ENCODE data around the gene NMUR1. TPM values are rescaled to one million over a fixed set of nuclear protein-coding genes. Genes with fewer than 3 reads are reported as not detected.

The NMUR1 gene
- polyA plus RNA-seq, 2 of the 4 experiments (the other 2 are of a cell fraction), result not detected

DNA sequence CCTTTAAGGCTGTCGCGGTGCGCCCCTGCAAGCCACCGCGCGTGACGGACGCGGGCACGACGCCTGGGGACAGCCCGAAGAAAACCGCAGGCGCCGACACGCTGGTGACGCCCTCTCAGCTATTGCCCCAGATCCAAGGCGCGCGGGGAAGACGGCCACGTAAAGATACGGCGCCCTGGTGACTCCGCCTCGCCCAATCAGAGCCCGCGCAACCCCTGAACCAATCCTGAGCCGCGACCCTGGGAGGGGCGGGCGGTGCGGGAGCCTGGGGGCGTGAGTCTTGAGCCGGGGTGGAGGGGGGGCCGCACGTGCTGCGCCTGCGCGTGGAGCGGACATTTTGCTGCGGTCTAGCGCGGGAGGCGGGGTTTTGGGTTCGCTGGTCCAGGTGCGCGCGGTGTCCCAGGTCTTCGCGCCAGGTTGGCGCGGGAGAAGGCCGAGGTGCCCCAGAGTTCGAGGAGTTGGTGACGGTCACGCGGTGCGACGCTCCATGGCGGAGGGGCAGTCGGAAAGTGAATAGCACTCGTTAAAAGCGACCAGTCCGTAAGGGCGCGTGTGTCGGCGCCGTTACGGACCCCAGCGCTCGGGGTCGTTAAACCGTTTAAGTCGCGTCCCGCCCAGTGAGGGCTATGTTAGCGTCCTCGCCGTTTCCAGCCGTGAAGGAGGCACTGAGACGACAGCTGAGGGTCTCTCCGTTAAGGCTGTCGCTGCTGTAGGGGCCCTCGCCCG is 15.9 kb downstream of the NMUR1 start (continued):
- TF ChIP-seq, protein P1, sequence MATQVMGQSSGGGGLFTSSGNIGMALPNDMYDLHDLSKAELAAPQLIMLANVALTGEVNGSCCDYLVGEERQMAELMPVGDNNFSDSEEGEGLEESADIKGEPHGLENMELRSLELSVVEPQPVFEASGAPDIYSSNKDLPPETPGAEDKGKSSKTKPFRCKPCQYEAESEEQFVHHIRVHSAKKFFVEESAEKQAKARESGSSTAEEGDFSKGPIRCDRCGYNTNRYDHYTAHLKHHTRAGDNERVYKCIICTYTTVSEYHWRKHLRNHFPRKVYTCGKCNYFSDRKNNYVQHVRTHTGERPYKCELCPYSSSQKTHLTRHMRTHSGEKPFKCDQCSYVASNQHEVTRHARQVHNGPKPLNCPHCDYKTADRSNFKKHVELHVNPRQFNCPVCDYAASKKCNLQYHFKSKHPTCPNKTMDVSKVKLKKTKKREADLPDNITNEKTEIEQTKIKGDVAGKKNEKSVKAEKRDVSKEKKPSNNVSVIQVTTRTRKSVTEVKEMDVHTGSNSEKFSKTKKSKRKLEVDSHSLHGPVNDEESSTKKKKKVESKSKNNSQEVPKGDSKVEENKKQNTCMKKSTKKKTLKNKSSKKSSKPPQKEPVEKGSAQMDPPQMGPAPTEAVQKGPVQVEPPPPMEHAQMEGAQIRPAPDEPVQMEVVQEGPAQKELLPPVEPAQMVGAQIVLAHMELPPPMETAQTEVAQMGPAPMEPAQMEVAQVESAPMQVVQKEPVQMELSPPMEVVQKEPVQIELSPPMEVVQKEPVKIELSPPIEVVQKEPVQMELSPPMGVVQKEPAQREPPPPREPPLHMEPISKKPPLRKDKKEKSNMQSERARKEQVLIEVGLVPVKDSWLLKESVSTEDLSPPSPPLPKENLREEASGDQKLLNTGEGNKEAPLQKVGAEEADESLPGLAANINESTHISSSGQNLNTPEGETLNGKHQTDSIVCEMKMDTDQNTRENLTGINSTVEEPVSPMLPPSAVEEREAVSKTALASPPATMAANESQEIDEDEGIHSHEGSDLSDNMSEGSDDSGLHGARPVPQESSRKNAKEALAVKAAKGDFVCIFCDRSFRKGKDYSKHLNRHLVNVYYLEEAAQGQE (IDR thresholded peaks at IDR 0.05), result no peak
- TF ChIP-seq CBX8 (IDR thresholded peaks at IDR 0.05) (no peak), BHLHE40 (IDR thresholded peaks at IDR 0.05; ENCODE audit: low read depth, low read length) (peak; percentile 67), CHD2 (IDR thresholded peaks at IDR 0.05; ENCODE audit: low read length, partially characterized antibody) (no peak), HDAC2 (IDR thresholded peaks at IDR 0.05) (no peak), NPAS2 (CRISPR knock-in tag; IDR thresholded peaks at IDR 0.05; ENCODE audit: borderline replicate concordance) (no peak), GATA3 (IDR thresholded peaks at IDR 0.05; ENCODE audit: borderline replicate concordance) (peak; percentile 22; the same call in 1 of the 2 replicates), EP300 (IDR thresholded peaks at IDR 0.05) (no peak), JUN (IDR thresholded peaks at IDR 0.05) (peak; percentile 84 to 88), EHMT2 (IDR thresholded peaks at IDR 0.05; ENCODE audit: low read depth) (no peak), CBX2 (IDR thresholded peaks at IDR 0.05; ENCODE audit: borderline replicate concordance, low read depth) (no peak), KDM1A (IDR thresholded peaks at IDR 0.05; ENCODE audit: low read depth) (no peak), RNF2 (IDR thresholded peaks at IDR 0.05; ENCODE audit: borderline replicate concordance, low read depth) (0 out of 2 replicates have a peak, but pooled peaks have one; percentile 50), HOXB5 (CRISPR knock-in tag; IDR thresholded peaks at IDR 0.05) (no peak), ZC3H11A (IDR thresholded peaks at IDR 0.05) (no peak), NFE2L2 (conservative IDR thresholded peaks at IDR 0.05; ENCODE audit: low read length) (no peak), HOXB13 (CRISPR knock-in tag; IDR thresholded peaks at IDR 0.05; ENCODE audit: low read depth) (no peak), EHF (CRISPR knock-in tag; IDR thresholded peaks at IDR 0.05) (no peak), POLR2A (IDR thresholded peaks at IDR 0.05; ENCODE audit: low read length) (peak; percentile 91), NR3C1 (IDR thresholded peaks at IDR 0.05) (no peak), MYC (IDR thresholded peaks at IDR 0.05; ENCODE audit: borderline replicate concordance, low read length) (no peak), PHF8 (IDR thresholded peaks at IDR 0.05; ENCODE audit: borderline replicate concordance, low read depth) (peak; percentile 81; the same call in 1 of the 2 replicates), HOXA7 (CRISPR knock-in tag; IDR thresholded peaks at IDR 0.05) (no peak), MAZ (IDR thresholded peaks at IDR 0.05; ENCODE audit: borderline replicate concordance, low read depth, low read length) (no peak)
- TF ChIP-seq, protein P2, sequence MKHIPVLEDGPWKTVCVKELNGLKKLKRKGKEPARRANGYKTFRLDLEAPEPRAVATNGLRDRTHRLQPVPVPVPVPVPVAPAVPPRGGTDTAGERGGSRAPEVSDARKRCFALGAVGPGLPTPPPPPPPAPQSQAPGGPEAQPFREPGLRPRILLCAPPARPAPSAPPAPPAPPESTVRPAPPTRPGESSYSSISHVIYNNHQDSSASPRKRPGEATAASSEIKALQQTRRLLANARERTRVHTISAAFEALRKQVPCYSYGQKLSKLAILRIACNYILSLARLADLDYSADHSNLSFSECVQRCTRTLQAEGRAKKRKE (CRISPR knock-in tag; IDR thresholded peaks at IDR 0.05; ENCODE audit: low read depth), result peak; percentile 63; the same call in 1 of the 2 replicates
- TF ChIP-seq, protein P3, sequence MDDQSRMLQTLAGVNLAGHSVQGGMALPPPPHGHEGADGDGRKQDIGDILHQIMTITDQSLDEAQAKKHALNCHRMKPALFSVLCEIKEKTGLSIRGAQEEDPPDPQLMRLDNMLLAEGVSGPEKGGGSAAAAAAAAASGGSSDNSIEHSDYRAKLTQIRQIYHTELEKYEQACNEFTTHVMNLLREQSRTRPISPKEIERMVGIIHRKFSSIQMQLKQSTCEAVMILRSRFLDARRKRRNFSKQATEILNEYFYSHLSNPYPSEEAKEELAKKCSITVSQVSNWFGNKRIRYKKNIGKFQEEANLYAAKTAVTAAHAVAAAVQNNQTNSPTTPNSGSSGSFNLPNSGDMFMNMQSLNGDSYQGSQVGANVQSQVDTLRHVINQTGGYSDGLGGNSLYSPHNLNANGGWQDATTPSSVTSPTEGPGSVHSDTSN (IDR thresholded peaks at IDR 0.05), result peak; percentile 17; the same call in 1 of the 2 replicates
- TF ChIP-seq, protein P4, sequence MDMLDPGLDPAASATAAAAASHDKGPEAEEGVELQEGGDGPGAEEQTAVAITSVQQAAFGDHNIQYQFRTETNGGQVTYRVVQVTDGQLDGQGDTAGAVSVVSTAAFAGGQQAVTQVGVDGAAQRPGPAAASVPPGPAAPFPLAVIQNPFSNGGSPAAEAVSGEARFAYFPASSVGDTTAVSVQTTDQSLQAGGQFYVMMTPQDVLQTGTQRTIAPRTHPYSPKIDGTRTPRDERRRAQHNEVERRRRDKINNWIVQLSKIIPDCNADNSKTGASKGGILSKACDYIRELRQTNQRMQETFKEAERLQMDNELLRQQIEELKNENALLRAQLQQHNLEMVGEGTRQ (IDR thresholded peaks at IDR 0.05), result peak; percentile 78
- TF ChIP-seq, protein P5, sequence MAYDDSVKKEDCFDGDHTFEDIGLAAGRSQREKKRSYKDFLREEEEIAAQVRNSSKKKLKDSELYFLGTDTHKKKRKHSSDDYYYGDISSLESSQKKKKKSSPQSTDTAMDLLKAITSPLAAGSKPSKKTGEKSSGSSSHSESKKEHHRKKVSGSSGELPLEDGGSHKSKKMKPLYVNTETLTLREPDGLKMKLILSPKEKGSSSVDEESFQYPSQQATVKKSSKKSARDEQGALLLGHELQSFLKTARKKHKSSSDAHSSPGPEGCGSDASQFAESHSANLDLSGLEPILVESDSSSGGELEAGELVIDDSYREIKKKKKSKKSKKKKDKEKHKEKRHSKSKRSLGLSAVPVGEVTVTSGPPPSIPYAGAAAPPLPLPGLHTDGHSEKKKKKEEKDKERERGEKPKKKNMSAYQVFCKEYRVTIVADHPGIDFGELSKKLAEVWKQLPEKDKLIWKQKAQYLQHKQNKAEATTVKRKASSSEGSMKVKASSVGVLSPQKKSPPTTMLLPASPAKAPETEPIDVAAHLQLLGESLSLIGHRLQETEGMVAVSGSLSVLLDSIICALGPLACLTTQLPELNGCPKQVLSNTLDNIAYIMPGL (CRISPR knock-in tag; IDR thresholded peaks at IDR 0.05; ENCODE audit: borderline replicate concordance), result no peak
- TF ChIP-seq, protein P6, sequence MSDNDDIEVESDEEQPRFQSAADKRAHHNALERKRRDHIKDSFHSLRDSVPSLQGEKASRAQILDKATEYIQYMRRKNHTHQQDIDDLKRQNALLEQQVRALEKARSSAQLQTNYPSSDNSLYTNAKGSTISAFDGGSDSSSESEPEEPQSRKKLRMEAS (IDR thresholded peaks at IDR 0.05), result peak; percentile 82
- TF ChIP-seq, protein P7, sequence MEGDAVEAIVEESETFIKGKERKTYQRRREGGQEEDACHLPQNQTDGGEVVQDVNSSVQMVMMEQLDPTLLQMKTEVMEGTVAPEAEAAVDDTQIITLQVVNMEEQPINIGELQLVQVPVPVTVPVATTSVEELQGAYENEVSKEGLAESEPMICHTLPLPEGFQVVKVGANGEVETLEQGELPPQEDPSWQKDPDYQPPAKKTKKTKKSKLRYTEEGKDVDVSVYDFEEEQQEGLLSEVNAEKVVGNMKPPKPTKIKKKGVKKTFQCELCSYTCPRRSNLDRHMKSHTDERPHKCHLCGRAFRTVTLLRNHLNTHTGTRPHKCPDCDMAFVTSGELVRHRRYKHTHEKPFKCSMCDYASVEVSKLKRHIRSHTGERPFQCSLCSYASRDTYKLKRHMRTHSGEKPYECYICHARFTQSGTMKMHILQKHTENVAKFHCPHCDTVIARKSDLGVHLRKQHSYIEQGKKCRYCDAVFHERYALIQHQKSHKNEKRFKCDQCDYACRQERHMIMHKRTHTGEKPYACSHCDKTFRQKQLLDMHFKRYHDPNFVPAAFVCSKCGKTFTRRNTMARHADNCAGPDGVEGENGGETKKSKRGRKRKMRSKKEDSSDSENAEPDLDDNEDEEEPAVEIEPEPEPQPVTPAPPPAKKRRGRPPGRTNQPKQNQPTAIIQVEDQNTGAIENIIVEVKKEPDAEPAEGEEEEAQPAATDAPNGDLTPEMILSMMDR (IDR thresholded peaks at IDR 0.05), result no peak
- TF ChIP-seq, protein P8, sequence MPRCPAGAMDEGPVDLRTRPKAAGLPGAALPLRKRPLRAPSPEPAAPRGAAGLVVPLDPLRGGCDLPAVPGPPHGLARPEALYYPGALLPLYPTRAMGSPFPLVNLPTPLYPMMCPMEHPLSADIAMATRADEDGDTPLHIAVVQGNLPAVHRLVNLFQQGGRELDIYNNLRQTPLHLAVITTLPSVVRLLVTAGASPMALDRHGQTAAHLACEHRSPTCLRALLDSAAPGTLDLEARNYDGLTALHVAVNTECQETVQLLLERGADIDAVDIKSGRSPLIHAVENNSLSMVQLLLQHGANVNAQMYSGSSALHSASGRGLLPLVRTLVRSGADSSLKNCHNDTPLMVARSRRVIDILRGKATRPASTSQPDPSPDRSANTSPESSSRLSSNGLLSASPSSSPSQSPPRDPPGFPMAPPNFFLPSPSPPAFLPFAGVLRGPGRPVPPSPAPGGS (IDR thresholded peaks at IDR 0.05), result peak; percentile 87; the same call in 2 of the 3 replicates

Data from A549 (cell line).